Activated naive CD8-positive, alpha-beta T cell treated with anti-CD3 and anti-CD28 coated beads for 36 hours (primary cell): ENCODE data around the gene HSD11B1L. TPM values are rescaled to one million over a fixed set of nuclear protein-coding genes. Genes with fewer than 3 reads are reported as not detected.
A peak's percentile ranks its signal among the peaks of the same experiment; 100 is the strongest.
"Not testable (repeated sequence)": the region's sequence is repeated elsewhere in the genome, so short reads cannot be mapped to it uniquely, and the experiment has no call there.

Experiments
- DNase-seq: peaks from one replicate; pipeline ENCODE4 v3.0.0; 2021
- H3K27ac Mint-ChIP-seq: one replicate; pipeline ENCODE4 v1.8.0; 2022; ENCODE audit warnings: mild to moderate bottlenecking, moderate library complexity, mixed read lengths
- H3K27me3 Mint-ChIP-seq: one replicate; pipeline ENCODE4 v1.8.0; 2022; ENCODE audit warnings: mild to moderate bottlenecking, mixed read lengths
- H3K36me3 Mint-ChIP-seq: one replicate; pipeline ENCODE4 v1.8.0; 2021; ENCODE audit warnings: mild to moderate bottlenecking, mixed read lengths
- H3K4me1 Mint-ChIP-seq: one replicate; pipeline ENCODE4 v1.8.0; 2021; ENCODE audit warnings: mixed read lengths
- H3K4me3 Mint-ChIP-seq: one replicate; pipeline ENCODE4 v1.8.0; 2022; ENCODE audit warnings: mild to moderate bottlenecking, moderate library complexity, mixed read lengths
- H3K9me3 Mint-ChIP-seq: one replicate; pipeline ENCODE4 v1.8.0; 2022; ENCODE audit warnings: mixed read lengths
- total RNA-seq, 2 experiments: library from RNA; stranded (reverse); gene quantifications; one replicate each; pipeline ENCODE4 v1.2.3, GENCODE V29; 2021

Gene HSD11B1L
- total RNA-seq, 2 experiments from 2014 or later: 1.5 to 3.2 TPM

GRCh38 chr19:5717215-5717935 lies 36.5 kb downstream of the HSD11B1L start:
- Mint-ChIP-seq H3K4me3 (peak overlapping the region; percentile 98), H3K4me1 (peaks cover 26% of the 10 kb centered on the region), H3K27me3 (no peaks in the 10 kb centered on the region), H3K27ac (peak overlapping the region; percentile 100), H3K9me3 (no peaks in the 10 kb centered on the region), H3K36me3 (peaks cover 43% of the 10 kb centered on the region)
- no peak for DNase-seq

- peaks cover 26% of the 10 kb centered on the region for H3K4me1 Mint-ChIP-seq
- peak overlapping the region; percentile 98 for H3K4me3 Mint-ChIP-seq
- no peaks in the 10 kb centered on the region for H3K27me3 Mint-ChIP-seq
- H3K9me3 Mint-ChIP-seq: no peaks in the 10 kb centered on the region
- H3K36me3 Mint-ChIP-seq: peaks cover 43% of the 10 kb centered on the region
- peak overlapping the region; percentile 100 for H3K27ac Mint-ChIP-seq
- peak; percentile 71 for DNase-seq
These were observed 37.3 kb downstream of the HSD11B1L start for GRCh38 chr19:5718037-5718578.

- H3K4me1 Mint-ChIP-seq: peaks cover 26% of the 10 kb centered on the region
- DNase-seq: peak; percentile 65
These were observed 37.9 kb downstream of the HSD11B1L start for GRCh38 chr19:5718579-5719273.

GRCh38 chr19:5719274-5719960 lies 38.6 kb downstream of the HSD11B1L start:
- H3K9me3 Mint-ChIP-seq: no peaks in the 10 kb centered on the region
- H3K27ac Mint-ChIP-seq: peak overlapping the region; percentile 100
- no peaks in the 10 kb centered on the region for H3K27me3 Mint-ChIP-seq
- H3K36me3 Mint-ChIP-seq: peaks cover 34% of the 10 kb centered on the region
- H3K4me3 Mint-ChIP-seq: peak overlapping the region; percentile 98
- peak; percentile 50 for DNase-seq
- H3K4me1 Mint-ChIP-seq: peaks cover 22% of the 10 kb centered on the region

More at GRCh38 chr19:5718579-5719273, 37.9 kb downstream of the HSD11B1L start:
- Mint-ChIP-seq H3K36me3 (peaks cover 38% of the 10 kb centered on the region), H3K27me3 (no peaks in the 10 kb centered on the region), H3K27ac (peak overlapping the region; percentile 100), H3K9me3 (no peaks in the 10 kb centered on the region), H3K4me3 (peak overlapping the region; percentile 98)

- H3K27ac Mint-ChIP-seq: peak within 1 kb of the TSS; percentile 100
- peaks cover 22% of the 10 kb centered on the region for H3K4me1 Mint-ChIP-seq
- H3K9me3 Mint-ChIP-seq: no peaks in the 10 kb centered on the region
- H3K27me3 Mint-ChIP-seq: no peaks in the 10 kb centered on the region
- H3K36me3 Mint-ChIP-seq: peaks cover 34% of the 10 kb centered on the region
- peak; percentile 99 for DNase-seq
- H3K4me3 Mint-ChIP-seq: peak within 1 kb of the TSS; percentile 98
These were observed 39.3 kb downstream of the HSD11B1L start, which contains the start of the genes CATSPERD and LONP1 for GRCh38 chr19:5719961-5720790. CATSPERD (plus strand) TSS chr19:5720637; CDS start chr19:5720738, 101 bp downstream. LONP1 (minus strand) TSS chr19:5720146; CDS start chr19:5720132, 14 bp downstream.

- no peaks in the 10 kb centered on the region for H3K4me1 Mint-ChIP-seq
- H3K27me3 Mint-ChIP-seq: peaks cover 11% of the 10 kb centered on the region
- no peak for DNase-seq
- H3K9me3 Mint-ChIP-seq: no peaks in the 10 kb centered on the region
- no peak overlapping the region for H3K27ac Mint-ChIP-seq
- H3K36me3 Mint-ChIP-seq: no peaks in the 10 kb centered on the region
- no peak overlapping the region for H3K4me3 Mint-ChIP-seq
These were observed 46.7 kb downstream of the HSD11B1L start for GRCh38 chr19:5727453-5728050.

- not testable (repeated sequence) for H3K36me3 Mint-ChIP-seq, DNase-seq, H3K4me1 Mint-ChIP-seq, H3K9me3 Mint-ChIP-seq, H3K27ac Mint-ChIP-seq, H3K4me3 Mint-ChIP-seq
- H3K27me3 Mint-ChIP-seq: peaks cover 13% of the 10 kb centered on the region
These were observed 52.3 kb downstream of the HSD11B1L start for GRCh38 chr19:5733172-5733571.

Other genes starting within 250 kb of the HSD11B1L start
- gene ZNRF4, start 225.6 kb upstream of the HSD11B1L start, total RNA-seq: not detected
- gene TINCR, start 113.1 kb upstream of the HSD11B1L start, total RNA-seq: under 1 TPM; 0.29 to 0.34 TPM
- gene SAFB2, start 58.3 kb upstream of the HSD11B1L start, total RNA-seq: 10 to 100 TPM; 79.5 to 84.1 TPM
- gene SAFB, start 57.9 kb upstream of the HSD11B1L start, total RNA-seq: 100 to 1,000 TPM; 123 to 133 TPM
- gene MICOS13, start 511 bp upstream of the HSD11B1L start, total RNA-seq: 10 to 100 TPM; 44.6 to 53.5 TPM
- gene RPL36, start 9.3 kb downstream of the HSD11B1L start, total RNA-seq: 1,000 to 10,000 TPM; 1,649 to 1,711 TPM
- 100 to 1,000 TPM; 277 to 287 TPM for gene LONP1, start 39.1 kb downstream of the HSD11B1L start, total RNA-seq
- gene CATSPERD, start 39.6 kb downstream of the HSD11B1L start, total RNA-seq: not detected
- gene PRR22, start 103.7 kb downstream of the HSD11B1L start, total RNA-seq: 10 to 100 TPM; 14.1 to 14.3 TPM
- gene DUS3L, start 110.1 kb downstream of the HSD11B1L start, total RNA-seq: 100 to 1,000 TPM; 103 to 106 TPM
- gene NRTN, start 124.0 kb downstream of the HSD11B1L start, total RNA-seq: under 1 TPM; 0.21 to 0.38 TPM
- gene FUT6, start 158.7 kb downstream of the HSD11B1L start, total RNA-seq: not detected
- gene FUT3, start 170.4 kb downstream of the HSD11B1L start, total RNA-seq: not detected
- gene FUT5, start 189.5 kb downstream of the HSD11B1L start, total RNA-seq: not detected
- 100 to 1,000 TPM; 244 to 255 TPM for gene NDUFA11, start 222.8 kb downstream of the HSD11B1L start, total RNA-seq
- gene VMAC, start 223.8 kb downstream of the HSD11B1L start, total RNA-seq: 1 to 10 TPM; 1.4 to 1.9 TPM
- 1 to 10 TPM; 1.9 to 2.6 TPM for gene CAPS, start 233.2 kb downstream of the HSD11B1L start, total RNA-seq